Keratinocyte (primary cell): Measurements from ENCODE around the gene PDE3A. TPM values are rescaled to one million over a fixed set of nuclear protein-coding genes. Genes with fewer than 3 reads are reported as not detected.

Experiments used
- DNase-seq: peaks from one replicate; pipeline ENCODE4 v3.0.0-alpha.2; 2011; ENCODE audit warnings: low read depth, missing footprints, low spot score
- FAIRE-seq: peaks from 2 replicates; lab custom pipeline; 2011; peaks lifted over from hg19 to GRCh38; lab: Jason Lieb, UNC
- H2AFZ ChIP-seq: 2 replicates; pipeline ENCODE4 v1.6.0; 2012; ENCODE audit warnings: low read length, control low read depth, inconsistent platforms; ENCODE audit not compliant: control insufficient read depth
- H3K27ac ChIP-seq: 2 replicates; pipeline ENCODE4 v1.5.1; 2011; ENCODE audit warnings: low read length; ENCODE audit not compliant: control insufficient read depth, insufficient read depth
- H3K27me3 ChIP-seq: 3 replicates; pipeline ENCODE4 v1.6.0; 2011; ENCODE audit warnings: low read length; ENCODE audit not compliant: control insufficient read depth, insufficient read depth; ENCODE audit errors: extremely low read depth
- H3K36me3 ChIP-seq, 2 experiments: 2 replicates in 1 of 2; 3 replicates in 1 of 2; pipeline ENCODE4 v1.5.1; 2011; ENCODE audit warnings: low read length in 2 of 2, mild to moderate bottlenecking in 1 of 2; ENCODE audit not compliant: control insufficient read depth in 2 of 2, insufficient read depth in 2 of 2; ENCODE audit errors: extremely low read depth in 1 of 2
- H3K4me1 ChIP-seq: 3 replicates; pipeline ENCODE4 v1.5.1; 2011; ENCODE audit warnings: low read length; ENCODE audit not compliant: control insufficient read depth, insufficient read depth; ENCODE audit errors: extremely low read depth
- H3K4me2 ChIP-seq: 3 replicates; pipeline ENCODE4 v1.6.0; 2011; ENCODE audit warnings: low read depth, low read length; ENCODE audit not compliant: control insufficient read depth, insufficient read depth; ENCODE audit errors: extremely low read depth
- H3K4me3 ChIP-seq, 3 experiments: fragments of 200-600 bp in 1 of 3; sonication (generic) in 1 of 3; 2 replicates in 2 of 3; 3 replicates in 1 of 3; pipeline ENCODE4 v1.5.1; 2011 to 2016; ENCODE audit warnings: low read length in 3 of 3, mild to moderate bottlenecking in 3 of 3, control low read depth in 2 of 3, inconsistent platforms in 1 of 3, low read depth in 1 of 3, mixed read lengths in 1 of 3, mixed run types in 1 of 3, moderate library complexity in 1 of 3; ENCODE audit not compliant: control insufficient read depth in 2 of 3, insufficient read depth in 2 of 3; ENCODE audit errors: extremely low read depth in 1 of 3
- H3K79me2 ChIP-seq: 2 replicates; pipeline ENCODE4 v1.6.0; 2012; ENCODE audit warnings: low read length; ENCODE audit not compliant: control insufficient read depth, insufficient read depth
- H3K9ac ChIP-seq: 3 replicates; pipeline ENCODE4 v1.6.0; 2011; ENCODE audit warnings: low read length; ENCODE audit not compliant: control insufficient read depth, insufficient read depth; ENCODE audit errors: extremely low read depth
- H3K9me1 ChIP-seq: 3 replicates; pipeline ENCODE4 v1.6.0; 2011; ENCODE audit warnings: low read length; ENCODE audit not compliant: control insufficient read depth, insufficient read depth; ENCODE audit errors: extremely low read depth
- H3K9me3 ChIP-seq: 2 replicates; pipeline ENCODE4 v1.5.1; 2012; ENCODE audit warnings: low read depth, low read length; ENCODE audit not compliant: control insufficient read depth
- H4K20me1 ChIP-seq: 3 replicates; pipeline ENCODE4 v1.6.0; 2011; ENCODE audit warnings: low read length; ENCODE audit not compliant: control insufficient read depth, insufficient read depth; ENCODE audit errors: extremely low read depth
- CTCF ChIP-seq, 3 experiments: IDR thresholded peaks in 1 of 3; conservative IDR thresholded peaks in 1 of 3; optimal IDR thresholded peaks in 1 of 3; 2 replicates in 2 of 3; 3 replicates in 1 of 3; pipeline versions ENCODE3 to v1.5.1; 2011; ENCODE audit warnings: low read length in 3 of 3, mild to moderate bottlenecking in 3 of 3, moderate library complexity in 2 of 3, control low read depth in 1 of 3, inconsistent platforms in 1 of 3; ENCODE audit not compliant: insufficient read depth in 2 of 3; ENCODE audit errors: extremely low read depth in 1 of 3
- EZH2 ChIP-seq: IDR thresholded peaks from one replicate; pipeline ENCODE4 v1.6.1; 2012; ENCODE audit warnings: inconsistent platforms, mild to moderate bottlenecking, low read length, moderate library complexity
- dilution Hi-C: fragments of 300-500 bp; cut with MboI; formaldehyde crosslinking; loops from one replicate; pipeline ENCODE4 v1.7.0; 2020; ENCODE audit warnings: low sequenced_read_pairs; ENCODE audit not compliant: extremely low pct_ligation_motif_present
- polyA plus RNA-seq, 5 experiments: library from polyadenylated mRNA; depleted of rRNA in 3 of 5; stranded (reverse) in 3 of 5; stranded (forward) in 1 of 5; unstranded in 1 of 5; fragments of >200 nt; gene quantifications; 1 replicate in 1 of 5; 2 replicates in 3 of 5; 3 replicates in 1 of 5; pipeline versions ENCODE4 v1.2.1 to v1.2.3, GENCODE V29; 2011 to 2012; ENCODE audit warnings: missing spikeins in 2 of 5, low read depth in 1 of 5, low replicate concordance in 1 of 5

The PDE3A gene
- polyA plus RNA-seq, 1 donor (not counting 4 experiments of a cell fraction or from before 2014, with no cell fraction given), result 0.01 TPM

- no peaks in the 10 kb centered on the region for H3K79me2 ChIP-seq
- H3K9ac ChIP-seq, result no peak overlapping the region
- H3K27me3 ChIP-seq, result peaks cover 21% of the 10 kb centered on the region
- no peak overlapping the region for H3K4me3 ChIP-seq
- H3K9me1 ChIP-seq, result no peaks in the 10 kb centered on the region
- no peaks in the 10 kb centered on the region for H3K9me3 ChIP-seq
- no peak for FAIRE-seq
- dilution Hi-C loops, result no loop called here
- no peak overlapping the region for H3K27ac ChIP-seq
- H4K20me1 ChIP-seq, result no peaks in the 10 kb centered on the region
- H3K36me3 ChIP-seq, result no peaks in the 10 kb centered on the region
- no peak for DNase-seq
- no peak for TF ChIP-seq EZH2
- TF ChIP-seq CTCF (optimal IDR thresholded peaks at IDR 0.05 in 1 of 3, IDR thresholded peaks at IDR 0.05 in 1 of 3, conservative IDR thresholded peaks at IDR 0.05 in 1 of 3; ENCODE audit: extremely low read depth in 1 of 3, insufficient read depth in 2 of 3, low read length in 3 of 3), result no peak
- H2AFZ ChIP-seq, result no peak overlapping the region
- no peaks in the 10 kb centered on the region for H3K4me1 ChIP-seq
- no peak overlapping the region for H3K4me2 ChIP-seq
Observed at GRCh38 chr12:20364501-20364900, 3.8 kb upstream of the PDE3A start.

GRCh38 chr12:20366776-20367409, 1.4 kb upstream of the PDE3A start:
- Histone ChIP-seq H4K20me1 (no peaks in the 10 kb centered on the region), H3K4me3 (no peak overlapping the region), H2AFZ (no peak overlapping the region), H3K9ac (no peak overlapping the region), H3K9me3 (no peaks in the 10 kb centered on the region), H3K4me2 (no peak overlapping the region), H3K27me3 (peaks cover 37% of the 10 kb centered on the region), H3K27ac (no peak overlapping the region), H3K9me1 (no peaks in the 10 kb centered on the region), H3K36me3 (no peaks in the 10 kb centered on the region), H3K4me1 (peaks cover 4% of the 10 kb centered on the region), H3K79me2 (no peaks in the 10 kb centered on the region)
- dilution Hi-C loops, result no loop called here
- FAIRE-seq (no peak), DNase-seq (no peak)
- no peak for TF ChIP-seq CTCF (optimal IDR thresholded peaks at IDR 0.05 in 1 of 3, IDR thresholded peaks at IDR 0.05 in 1 of 3, conservative IDR thresholded peaks at IDR 0.05 in 1 of 3; ENCODE audit: extremely low read depth in 1 of 3, insufficient read depth in 2 of 3, low read length in 3 of 3)
